Activated naive CD4-positive, alpha-beta T cell treated with anti-CD3 and anti-CD28 coated beads for 36 hours (primary cell): Measurements from ENCODE around the gene SSX2. TPM values are rescaled to one million over a fixed set of nuclear protein-coding genes. Genes with fewer than 3 reads are reported as not detected.
"Not testable (repeated sequence)": the region's sequence is repeated elsewhere in the genome, so short reads cannot be mapped to it uniquely, and the experiment has no call there.

Source experiments
- CTCF ChIA-PET: fragments of 350-600 bp; sonication (Branson Sonifier 250); formaldehyde crosslinking; loops from one replicate; lab custom pipeline; 2021; ENCODE audit warnings: antibody characterized with exemption; lab: Charles Lee
- DNase-seq: peaks from one replicate; pipeline ENCODE4 v3.0.0-alpha.2; 2020
- H3K27ac Mint-ChIP-seq: one replicate; pipeline ENCODE4 v1.8.0; 2021; ENCODE audit warnings: mild to moderate bottlenecking, mixed read lengths
- H3K27me3 Mint-ChIP-seq: one replicate; pipeline ENCODE4 v1.8.0; 2021; ENCODE audit warnings: low read depth, mixed read lengths
- H3K36me3 Mint-ChIP-seq: one replicate; pipeline ENCODE4 v1.8.0; 2021; ENCODE audit warnings: low read depth, mixed read lengths
- H3K4me1 Mint-ChIP-seq: one replicate; pipeline ENCODE4 v1.8.0; 2021; ENCODE audit warnings: low read depth, mixed read lengths
- H3K4me3 Mint-ChIP-seq: one replicate; pipeline ENCODE4 v1.8.0; 2021; ENCODE audit warnings: mild to moderate bottlenecking, moderate library complexity, mixed read lengths
- H3K9me3 Mint-ChIP-seq: one replicate; pipeline ENCODE4 v1.8.0; 2021; ENCODE audit warnings: mixed read lengths
- intact Hi-C: fragments of 100-400 bp; cut with micrococcal nuclease; formaldehyde crosslinking; loops from one replicate; pipeline ENCODE4 v1.15.1; 2023
- total RNA-seq, 2 experiments: library from RNA; stranded (reverse); gene quantifications; one replicate each; pipeline ENCODE4 v1.2.3, GENCODE V29; 2021

Gene SSX2, protein sequence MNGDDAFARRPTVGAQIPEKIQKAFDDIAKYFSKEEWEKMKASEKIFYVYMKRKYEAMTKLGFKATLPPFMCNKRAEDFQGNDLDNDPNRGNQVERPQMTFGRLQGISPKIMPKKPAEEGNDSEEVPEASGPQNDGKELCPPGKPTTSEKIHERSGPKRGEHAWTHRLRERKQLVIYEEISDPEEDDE
- total RNA-seq: not detected

DNA sequence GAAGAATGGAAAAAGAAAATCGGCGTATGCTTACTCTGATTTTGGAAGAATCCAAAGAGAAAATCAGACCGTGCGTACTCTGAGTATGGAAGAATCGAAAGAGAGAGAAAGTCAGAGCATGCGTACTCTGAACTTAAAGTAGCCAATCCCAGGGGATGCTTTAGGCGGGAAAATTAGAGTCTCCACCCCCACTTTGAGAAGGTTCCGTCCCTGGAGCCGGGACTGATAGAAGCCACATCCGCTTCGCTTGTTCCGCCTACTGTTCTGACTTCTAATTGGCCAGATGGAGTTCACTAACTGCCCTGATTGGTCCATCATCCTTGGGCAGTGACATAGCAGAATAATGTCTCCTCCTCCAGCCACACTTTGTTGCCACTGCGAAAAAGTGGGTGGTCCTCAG lies at the start of gene SSX2:
Gene SSX2, minus strand, starts transcription at position 101 of the 400 bp plus-strand sequence. CDS start 1,429 bp downstream, outside the sequence.
- H3K4me1 Mint-ChIP-seq, H3K9me3 Mint-ChIP-seq, intact Hi-C loops, H3K4me3 Mint-ChIP-seq, H3K27me3 Mint-ChIP-seq, H3K36me3 Mint-ChIP-seq, H3K27ac Mint-ChIP-seq, DNase-seq, CTCF ChIA-PET: not testable (repeated sequence)

GRCh38 chrX:52750952-52751351 lies 44.0 kb upstream of the SSX2 start, which contains the start of gene SSX2B:
Gene SSX2B, plus strand, starts transcription at chrX:52751252. Its CDS starts 1,429 bp downstream, at chrX:52752681.
- H3K4me3 Mint-ChIP-seq, DNase-seq, H3K4me1 Mint-ChIP-seq, H3K27me3 Mint-ChIP-seq, CTCF ChIA-PET, intact Hi-C loops, H3K36me3 Mint-ChIP-seq, H3K27ac Mint-ChIP-seq, H3K9me3 Mint-ChIP-seq: not testable (repeated sequence)

GRCh38 chrX:52692034-52692433 lies 14.9 kb downstream of the SSX2 start:
- intact Hi-C loops, H3K4me1 Mint-ChIP-seq, H3K36me3 Mint-ChIP-seq, H3K9me3 Mint-ChIP-seq, H3K27me3 Mint-ChIP-seq, CTCF ChIA-PET, H3K27ac Mint-ChIP-seq, DNase-seq, H3K4me3 Mint-ChIP-seq: not testable (repeated sequence)

DNA sequence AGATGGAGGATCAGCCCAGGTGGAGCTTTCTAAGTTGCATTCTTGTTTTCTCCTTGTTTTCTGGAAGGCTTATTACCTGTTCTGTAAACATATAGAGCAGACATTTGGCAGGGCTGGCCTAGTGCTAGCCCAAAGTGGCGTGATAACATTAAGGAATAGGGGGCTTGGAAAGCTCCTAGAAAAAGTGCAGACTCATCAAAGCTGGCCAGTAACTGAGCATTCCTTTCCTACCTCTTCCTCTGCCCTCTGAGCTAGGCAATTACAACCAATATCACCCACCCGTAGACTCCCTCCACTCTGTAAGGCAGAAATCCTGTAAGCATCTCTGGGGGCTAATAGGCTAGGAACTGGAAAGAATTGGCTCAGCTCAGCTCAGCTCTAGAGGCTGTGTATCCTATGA lies 44.8 kb downstream of the SSX2 start:
- H3K36me3 Mint-ChIP-seq, CTCF ChIA-PET, H3K4me1 Mint-ChIP-seq, H3K9me3 Mint-ChIP-seq, H3K27me3 Mint-ChIP-seq, DNase-seq, H3K27ac Mint-ChIP-seq, H3K4me3 Mint-ChIP-seq, intact Hi-C loops: not testable (repeated sequence)

DNA sequence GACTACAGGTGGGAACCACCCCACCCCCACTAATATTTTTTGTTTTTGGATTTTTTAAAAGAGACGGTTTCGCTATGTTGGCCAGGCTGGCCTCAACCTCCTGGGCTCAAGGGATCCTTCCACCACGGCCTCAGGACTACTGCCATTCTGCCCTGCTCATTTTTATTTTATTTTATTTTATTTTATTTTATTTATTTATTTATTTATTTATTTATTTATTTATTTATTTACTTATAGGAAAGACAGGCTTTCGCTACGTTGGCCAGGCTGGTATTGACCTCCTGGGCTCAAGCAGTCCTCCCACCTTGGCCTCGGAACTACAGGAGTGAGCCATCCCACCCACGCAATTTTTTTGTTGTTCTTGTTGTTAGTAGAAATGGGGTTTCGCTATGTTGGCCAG lies 51.5 kb downstream of the SSX2 start:
- H3K9me3 Mint-ChIP-seq, H3K27ac Mint-ChIP-seq, CTCF ChIA-PET, H3K27me3 Mint-ChIP-seq, H3K4me3 Mint-ChIP-seq, DNase-seq, H3K36me3 Mint-ChIP-seq, H3K4me1 Mint-ChIP-seq, intact Hi-C loops: not testable (repeated sequence)

DNA sequence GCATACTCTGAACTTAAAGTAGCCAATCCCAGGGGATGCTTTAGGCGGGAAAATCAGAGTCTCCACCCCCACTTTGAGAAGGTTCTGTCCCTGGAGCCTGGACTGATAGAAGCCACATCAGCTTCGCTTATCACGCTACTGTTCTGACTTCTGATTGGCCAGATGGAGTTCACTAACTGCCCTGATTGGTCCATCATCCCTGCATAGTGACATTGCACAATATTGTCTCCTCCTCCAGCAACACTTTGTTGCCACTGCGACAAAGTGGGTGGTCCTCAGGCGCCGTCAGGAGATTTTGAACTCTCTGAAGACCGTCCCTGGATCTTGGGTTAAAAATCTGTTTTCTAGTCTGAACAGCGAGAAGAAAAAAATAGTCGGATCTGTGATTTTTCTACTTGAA lies 52.2 kb downstream of the SSX2 start, which contains the start of gene SSX7:
Gene SSX7, minus strand, starts transcription at position 101 of the 400 bp plus-strand sequence. CDS start 1,428 bp downstream, outside the sequence.
- H3K4me1 Mint-ChIP-seq, intact Hi-C loops: not testable (repeated sequence)

GRCh38 chrX:52650676-52651075 lies 56.3 kb downstream of the SSX2 start:
- DNase-seq, H3K27me3 Mint-ChIP-seq, CTCF ChIA-PET: not testable (repeated sequence)

More for the DNA sequence above, 52.2 kb downstream of the SSX2 start, which contains the start of gene SSX7:
- H3K27me3 Mint-ChIP-seq, H3K36me3 Mint-ChIP-seq, H3K9me3 Mint-ChIP-seq, H3K4me3 Mint-ChIP-seq, CTCF ChIA-PET, H3K27ac Mint-ChIP-seq, DNase-seq: not testable (repeated sequence)

GRCh38 chrX:52648956-52649355 lies 58.0 kb downstream of the SSX2 start:
- DNase-seq, intact Hi-C loops, H3K9me3 Mint-ChIP-seq, H3K27ac Mint-ChIP-seq, H3K36me3 Mint-ChIP-seq, H3K4me3 Mint-ChIP-seq, H3K4me1 Mint-ChIP-seq, CTCF ChIA-PET, H3K27me3 Mint-ChIP-seq: not testable (repeated sequence)

More at GRCh38 chrX:52650676-52651075, 56.3 kb downstream of the SSX2 start:
- H3K27ac Mint-ChIP-seq, H3K36me3 Mint-ChIP-seq, H3K9me3 Mint-ChIP-seq, intact Hi-C loops, H3K4me3 Mint-ChIP-seq, H3K4me1 Mint-ChIP-seq: not testable (repeated sequence)

Other genes starting within 250 kb of the SSX2 start
- gene XAGE1A, start 211.4 kb downstream of the SSX2 start, total RNA-seq: not detected
- gene XAGE1B, start 190.1 kb downstream of the SSX2 start, total RNA-seq: not detected
- not detected for gene SSX7, start 52.3 kb downstream of the SSX2 start, total RNA-seq
- gene SSX2B, start 44.1 kb upstream of the SSX2 start, total RNA-seq: not detected
- gene SPANXN5, start 90.2 kb upstream of the SSX2 start, total RNA-seq: not detected
- gene XAGE5, start 104.1 kb upstream of the SSX2 start, total RNA-seq: not detected
- gene XAGE3, start 160.9 kb upstream of the SSX2 start, total RNA-seq: not detected
- 10 to 100 TPM; 12.6 to 13.5 TPM for gene FAM156B, start 190.2 kb upstream of the SSX2 start, total RNA-seq